Measurements from ENCODE around the gene RABGAP1.
"Not testable (repeated sequence)": the region's sequence is repeated elsewhere in the genome, so short reads cannot be mapped to it uniquely, and the experiment has no call there.

Gene RABGAP1

GRCh38 chr9:122940749-122941581 lies at the start of gene RABGAP1:
RABGAP1 (plus strand) TSS chr9:122941020; CDS start chr9:122957060, 16,040 bp downstream.
- DNase-seq (ENCODE audit: low read depth): peak; percentile 75

- DNase-seq (ENCODE audit: low read depth): no peak
Measured at GRCh38 chr9:122897969-122898368, 42.9 kb upstream of the RABGAP1 start.

DNA sequence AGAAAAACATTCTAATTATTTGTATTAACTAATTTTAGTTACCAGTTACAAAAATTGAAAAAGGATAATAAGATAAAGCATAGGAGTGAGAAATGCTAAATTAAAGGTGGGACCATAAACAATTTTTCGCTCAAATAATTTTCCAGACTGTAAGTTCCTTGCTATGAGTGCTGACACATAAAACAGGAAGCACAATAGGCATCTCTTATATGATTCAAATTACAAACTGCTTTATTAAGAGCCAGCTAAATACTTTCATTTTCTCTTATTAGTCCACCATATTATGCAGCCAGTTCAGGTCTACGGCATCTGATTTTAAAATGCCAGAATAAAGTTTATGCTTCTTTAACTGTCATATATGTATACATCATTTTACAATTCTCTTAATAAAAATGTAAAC lies 40.0 kb upstream of the RABGAP1 start:
- DNase-seq (ENCODE audit: low read depth): no peak

DNA sequence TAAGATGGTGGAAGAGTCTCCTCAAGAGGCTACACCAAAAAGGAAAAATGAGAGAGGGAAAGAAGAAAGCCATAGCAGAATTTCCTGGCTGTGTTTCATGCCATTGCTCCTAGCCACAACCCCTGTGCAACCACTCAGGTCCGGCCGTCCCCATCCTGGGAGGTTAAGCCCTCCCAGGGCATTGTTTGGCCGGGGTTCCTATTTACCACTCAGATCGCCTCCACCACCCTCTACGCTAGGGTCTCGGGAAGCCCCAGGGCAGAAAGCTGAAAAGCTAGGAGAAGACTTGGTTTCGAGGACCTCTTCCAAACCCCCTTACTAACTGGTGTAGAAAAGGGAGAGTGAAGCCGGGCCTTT lies 36.4 kb upstream of the RABGAP1 start:
- peak; percentile 33 for DNase-seq (ENCODE audit: low read depth)

DNA sequence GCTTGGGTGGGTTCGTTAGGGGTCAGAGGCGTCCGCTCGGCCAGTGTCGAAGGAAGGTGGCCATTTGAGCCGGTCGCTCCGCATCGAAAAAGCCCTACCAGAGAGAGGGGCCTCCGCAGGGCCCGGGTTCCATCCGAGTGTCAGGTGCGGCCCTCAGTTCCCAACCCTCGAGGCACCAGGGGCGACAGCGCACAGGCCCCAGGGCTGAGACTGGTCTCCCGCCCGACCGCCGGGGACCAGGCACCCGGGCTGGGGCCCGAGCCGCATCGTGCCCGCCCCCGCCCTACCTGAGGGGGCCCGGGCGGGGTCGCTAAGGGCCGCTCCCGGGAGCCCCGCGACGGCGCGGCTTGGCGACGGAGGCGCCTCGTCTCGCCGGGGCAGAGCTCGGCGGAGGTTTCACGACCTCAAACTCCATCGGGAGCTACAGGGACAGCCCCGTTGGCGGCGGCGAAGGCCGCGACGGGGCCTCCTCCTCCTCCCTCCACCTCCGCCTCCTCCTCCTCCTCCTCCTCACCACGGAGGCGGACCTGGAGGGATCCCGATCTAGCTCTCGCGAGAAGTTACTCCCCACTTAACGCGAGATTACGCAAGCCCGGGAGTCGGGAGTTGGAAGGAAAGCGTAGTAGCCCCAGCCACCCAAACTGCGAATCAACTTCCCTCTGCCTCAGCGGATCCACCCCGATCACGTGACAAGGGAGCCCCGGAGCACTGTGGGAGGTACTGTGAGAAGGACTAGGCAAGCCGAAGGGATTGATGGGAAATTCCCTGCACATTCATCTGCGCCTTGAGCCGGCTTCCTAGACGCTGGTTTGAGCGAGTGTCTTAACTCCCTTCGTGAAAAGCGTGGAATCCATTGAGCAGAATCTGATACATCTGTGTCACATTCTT lies 35.8 kb upstream of the RABGAP1 start, which contains the start of gene RC3H2:
TSS of gene RC3H2 (minus strand) at position 537 of the 888 bp plus-strand sequence. CDS start 7,850 bp downstream, outside the sequence.
- peak; percentile 98 for DNase-seq (ENCODE audit: low read depth)

- not testable (repeated sequence) for DNase-seq (ENCODE audit: low read depth)
Measured at GRCh38 chr9:122906122-122906521, 34.7 kb upstream of the RABGAP1 start.

- DNase-seq (ENCODE audit: low read depth): no peak
Measured at GRCh38 chr9:122912671-122912963, 28.2 kb upstream of the RABGAP1 start.

- peak; percentile 59 for DNase-seq (ENCODE audit: low read depth)
Measured at GRCh38 chr9:122912964-122913673, 27.7 kb upstream of the RABGAP1 start, which contains the start of gene ZBTB6. ZBTB6 (minus strand) TSS chr9:122913323; CDS start chr9:122912072, 1,251 bp downstream.

DNA sequence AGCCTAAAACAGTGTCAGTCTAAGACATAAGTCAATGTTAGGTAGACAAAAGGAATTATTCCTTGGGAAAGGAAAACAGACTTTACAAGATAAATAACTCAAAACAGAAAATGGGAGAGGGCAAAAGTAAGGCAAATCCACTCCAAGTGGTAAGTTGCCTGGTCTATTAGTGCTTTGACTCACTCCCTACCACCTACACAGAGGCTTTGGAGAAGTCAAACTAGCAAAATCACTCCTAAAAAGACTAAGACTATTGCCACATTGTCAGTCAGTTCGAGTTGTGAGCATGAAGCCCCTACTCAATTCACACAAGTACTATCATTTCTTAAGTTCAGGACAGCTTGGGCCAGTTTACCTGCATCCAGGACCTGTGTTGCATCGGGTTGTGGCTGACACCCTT lies 22.5 kb upstream of the RABGAP1 start:
- no peak for DNase-seq (ENCODE audit: low read depth)

DNA sequence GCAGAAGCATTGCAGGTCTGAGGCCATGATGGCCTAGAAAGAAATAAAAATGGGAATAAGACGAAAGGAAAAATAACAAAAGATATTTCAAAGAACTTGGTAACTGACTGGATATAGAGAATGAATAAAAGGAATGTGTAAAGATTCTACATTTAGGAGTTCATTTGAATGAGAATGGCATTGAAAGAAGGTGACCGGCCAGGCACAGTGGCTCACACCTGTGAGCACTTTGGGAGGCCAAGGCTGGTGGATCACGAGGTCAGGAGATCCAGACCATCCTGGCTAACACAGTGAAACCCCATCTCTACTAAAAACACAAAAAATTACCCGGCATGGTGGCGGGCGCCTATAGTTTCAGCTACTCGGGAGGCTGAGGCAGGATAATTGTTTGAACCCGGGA lies 18.1 kb upstream of the RABGAP1 start:
- no peak for DNase-seq (ENCODE audit: low read depth)

- no peak for DNase-seq (ENCODE audit: low read depth)
Measured at GRCh38 chr9:122923947-122924346, 16.9 kb upstream of the RABGAP1 start.

GRCh38 chr9:122929796-122930354 lies 10.9 kb upstream of the RABGAP1 start:
- DNase-seq (ENCODE audit: low read depth): no peak

- DNase-seq (ENCODE audit: low read depth): no peak
Measured at GRCh38 chr9:122930541-122931225, 10.1 kb upstream of the RABGAP1 start.

GRCh38 chr9:122931226-122932121 lies 9.3 kb upstream of the RABGAP1 start, which contains the start of gene ZBTB26:
ZBTB26 (minus strand) TSS chr9:122931512; CDS start chr9:122919934, 11,578 bp downstream.
- DNase-seq (ENCODE audit: low read depth): peak; percentile 82

GRCh38 chr9:122936464-122936863 lies 4.4 kb upstream of the RABGAP1 start:
- DNase-seq (ENCODE audit: low read depth): no peak

DNA sequence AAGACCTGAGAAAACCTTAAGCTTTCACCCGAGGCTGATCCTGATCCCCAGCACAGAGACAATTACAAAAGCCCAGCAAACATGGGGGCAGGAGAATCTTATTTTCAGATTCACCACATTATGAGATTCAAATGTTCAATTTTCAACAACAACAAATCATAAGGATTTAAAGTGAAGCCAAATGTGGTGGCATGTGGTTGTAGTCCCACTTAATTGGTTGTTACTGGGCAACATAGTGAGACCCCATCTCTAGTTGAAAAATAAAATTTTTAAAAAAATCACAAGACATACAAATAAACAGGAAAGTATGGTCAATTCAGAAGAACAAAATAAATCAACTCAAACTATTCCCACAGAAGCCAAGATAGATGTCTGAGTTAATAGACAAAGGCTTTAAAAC lies 3.9 kb upstream of the RABGAP1 start:
- no peak for DNase-seq (ENCODE audit: low read depth)

DNA sequence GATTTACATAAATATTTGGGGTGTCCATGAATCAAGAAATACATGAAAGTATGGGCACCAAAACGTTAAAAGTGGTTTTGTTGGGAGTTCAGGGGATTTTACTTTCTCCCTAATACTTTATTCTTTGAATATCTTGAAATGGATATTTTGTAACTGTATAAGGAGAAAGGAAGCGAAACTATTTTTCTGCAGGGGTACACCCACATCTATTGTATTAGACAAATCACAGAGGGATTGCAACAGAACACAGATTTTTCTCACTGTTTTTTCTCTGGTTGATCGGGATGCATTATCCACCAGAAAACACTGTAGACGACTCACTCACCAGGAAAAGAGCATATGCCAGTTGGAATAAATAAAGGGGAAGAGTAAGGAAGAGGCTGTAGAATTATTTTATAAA lies 1.2 kb upstream of the RABGAP1 start:
- DNase-seq (ENCODE audit: low read depth): no peak

GRCh38 chr9:122940454-122940748 lies 419 bp upstream of the RABGAP1 start:
- DNase-seq (ENCODE audit: low read depth): no peak

DNA sequence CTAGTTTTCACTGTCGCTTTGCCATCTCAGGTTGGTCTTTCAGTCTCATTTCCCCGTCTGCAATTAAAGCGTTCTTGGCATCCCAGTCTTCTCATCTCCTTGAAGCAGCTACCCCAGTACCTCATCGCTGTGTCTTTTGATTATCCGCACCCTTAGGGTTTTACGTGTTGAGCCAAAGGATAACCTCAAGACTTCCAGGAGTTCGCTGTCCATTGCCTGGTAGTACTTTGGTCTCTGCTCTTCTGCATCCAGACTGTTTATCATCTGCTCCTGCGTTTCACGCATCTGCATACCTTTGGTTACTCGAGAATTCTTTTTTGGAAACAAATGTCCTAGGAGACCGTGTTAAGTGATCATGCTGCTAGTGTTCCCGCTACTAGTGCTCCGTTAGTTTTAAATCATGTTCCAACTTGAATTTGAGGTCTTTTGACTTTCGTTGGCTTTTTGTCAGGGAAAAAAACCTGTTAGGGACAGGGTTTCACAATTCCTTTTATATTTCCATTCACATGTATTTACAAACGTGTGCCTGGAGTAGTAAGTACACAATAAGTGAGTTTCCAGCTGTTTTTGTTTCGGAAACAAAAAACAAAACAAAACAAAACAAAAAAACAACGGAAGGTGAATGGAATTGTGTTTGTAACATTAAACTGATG lies 888 bp downstream of the RABGAP1 start:
- DNase-seq (ENCODE audit: low read depth): no peak

Data from HS-27A (cell line).